Mesothelial cell of epicardium (in vitro differentiated cells): ENCODE data around the gene DNAJB11. TPM values are rescaled to one million over a fixed set of nuclear protein-coding genes. Genes with fewer than 3 reads are reported as not detected.
A peak's percentile ranks its signal among the peaks of the same experiment; 100 is the strongest.

Experiments used
- DNase-seq, 2 experiments: peaks; one replicate each; pipeline ENCODE4 v3.0.0; 2021; ENCODE audit warnings: low spot score in 2 of 2; ENCODE audit not compliant: unreplicated experiment in 2 of 2
- H3K27ac Mint-ChIP-seq: 2 replicates; pipeline ENCODE4 v1.8.0; 2021; ENCODE audit warnings: mixed read lengths
- H3K27me3 Mint-ChIP-seq: 2 replicates; pipeline ENCODE4 v1.8.0; 2021; ENCODE audit warnings: low read depth, mixed read lengths
- H3K36me3 Mint-ChIP-seq: 2 replicates; pipeline ENCODE4 v1.8.0; 2021; ENCODE audit warnings: mixed read lengths
- H3K4me1 Mint-ChIP-seq: 2 replicates; pipeline ENCODE4 v1.8.0; 2021; ENCODE audit warnings: mixed read lengths
- H3K4me3 Mint-ChIP-seq: 2 replicates; pipeline ENCODE4 v1.8.0; 2021; ENCODE audit warnings: mild to moderate bottlenecking, moderate library complexity, mixed read lengths
- H3K9me3 Mint-ChIP-seq: 2 replicates; pipeline ENCODE4 v1.8.0; 2021; ENCODE audit warnings: mixed read lengths
- CTCF ChIP-seq: fragments of 200-600 bp; sonication (generic); IDR thresholded peaks from one replicate; pipeline ENCODE4 v1.5.0; 2021; ENCODE audit warnings: antibody characterized with exemption; ENCODE audit not compliant: unreplicated experiment
- total RNA-seq: library from RNA; stranded (reverse); gene quantifications from 3 replicates; pipeline ENCODE4 v1.2.1, GENCODE V29; 2021

DNAJB11 gene
- total RNA-seq, 1 donor from 2014 or later = 55.2 TPM

GRCh38 chr3:186614266-186614596, 43.7 kb downstream of the DNAJB11 start:
- DNase-seq = no peak
- peaks cover 53% of the 10 kb centered on the region for H3K27me3 Mint-ChIP-seq
- no peak overlapping the region for H3K27ac Mint-ChIP-seq
- H3K4me1 Mint-ChIP-seq = peaks cover 8% of the 10 kb centered on the region
- no peak overlapping the region for H3K4me3 Mint-ChIP-seq
- no peaks in the 10 kb centered on the region for H3K9me3 Mint-ChIP-seq
- TF ChIP-seq CTCF = no peak
- H3K36me3 Mint-ChIP-seq = no peaks in the 10 kb centered on the region

GRCh38 chr3:186614597-186615483, 44.3 kb downstream of the DNAJB11 start:
- Mint-ChIP-seq H3K4me1 (peaks cover 8% of the 10 kb centered on the region), H3K36me3 (no peaks in the 10 kb centered on the region), H3K27me3 (peaks cover 53% of the 10 kb centered on the region), H3K27ac (peak overlapping the region; percentile 36), H3K9me3 (no peaks in the 10 kb centered on the region), H3K4me3 (no peak overlapping the region)
- DNase-seq = peak; percentile 52 to 86
- TF ChIP-seq CTCF = peak; percentile 88

- peaks cover 8% of the 10 kb centered on the region for H3K4me1 Mint-ChIP-seq
- no peaks in the 10 kb centered on the region for H3K36me3 Mint-ChIP-seq
- DNase-seq = no peak
- H3K9me3 Mint-ChIP-seq = no peaks in the 10 kb centered on the region
- no peak for TF ChIP-seq CTCF
- peaks cover 57% of the 10 kb centered on the region for H3K27me3 Mint-ChIP-seq
- no peak overlapping the region for H3K27ac Mint-ChIP-seq
- H3K4me3 Mint-ChIP-seq = no peak overlapping the region
Measured at GRCh38 chr3:186616299-186616617, 45.7 kb downstream of the DNAJB11 start.

- Mint-ChIP-seq H3K4me3 (peak overlapping the region; percentile 28), H3K9me3 (no peaks in the 10 kb centered on the region), H3K36me3 (no peaks in the 10 kb centered on the region), H3K27me3 (peaks cover 60% of the 10 kb centered on the region), H3K27ac (no peak overlapping the region), H3K4me1 (peaks cover 8% of the 10 kb centered on the region)
- DNase-seq = peak; percentile 69 to 86
- peak; percentile 82 for TF ChIP-seq CTCF
Measured at GRCh38 chr3:186617036-186617946, 46.8 kb downstream of the DNAJB11 start.

- no peak for TF ChIP-seq CTCF
- no peak overlapping the region for H3K4me3 Mint-ChIP-seq
- H3K27me3 Mint-ChIP-seq = peaks cover 56% of the 10 kb centered on the region
- H3K36me3 Mint-ChIP-seq = no peaks in the 10 kb centered on the region
- H3K27ac Mint-ChIP-seq = no peak overlapping the region
- peaks cover 8% of the 10 kb centered on the region for H3K4me1 Mint-ChIP-seq
- no peaks in the 10 kb centered on the region for H3K9me3 Mint-ChIP-seq
- DNase-seq = no peak
Measured at GRCh38 chr3:186618318-186618938, 47.9 kb downstream of the DNAJB11 start.
